H1 (cell line): ENCODE results near the gene CCDC92B. TPM values are rescaled to one million over a fixed set of nuclear protein-coding genes. Genes with fewer than 3 reads are reported as not detected.

Experiments used
- MAFK ChIP-seq: IDR thresholded peaks from 2 replicates; pipeline ENCODE4 v1.6.1; 2012; ENCODE audit warnings: low read depth, mild to moderate bottlenecking, improper control_type of control experiment, low read length
- polyA plus RNA-seq, 7 experiments: library from polyadenylated mRNA; depleted of rRNA in 3 of 7; stranded (reverse) in 5 of 7; unstranded in 2 of 7; fragments of >200 nt in 5 of 7; fragments of 200-250 nt in 2 of 7; gene quantifications; 1 replicate in 5 of 7; 2 replicates in 1 of 7; 4 replicates in 1 of 7; pipeline versions ENCODE4 v1.2.1 to v1.2.3, GENCODE V29; 2011 to 2013; ENCODE audit warnings: missing spikeins in 2 of 7, mixed read lengths in 2 of 7
- total RNA-seq: library from RNA; stranded (reverse); fragmentation: NEBNext Ultra II Directional; extraction: Animal tissue kit (Norgen Biotek cat#: 25700); gene quantifications from 2 replicates; pipeline ENCODE4 v1.2.1, GENCODE V29; 2021

The CCDC92B gene
- total and polyA plus RNA-seq, 2 of the 8 experiments (the other 6 are each of a cell fraction or from before 2014, with no cell fraction given), result 5.5 to 12.1 TPM

- no peak for TF ChIP-seq MAFK
These were observed 27.8 kb downstream of the CCDC92B start (continued) for GRCh38 chr17:2721603-2722002.
